VCaP (cell line): Measurements from ENCODE around the gene MRPL37.
"Not testable (repeated sequence)": the region's sequence is repeated elsewhere in the genome, so short reads cannot be mapped to it uniquely, and the experiment has no call there.

Source experiments
- H3K27ac ChIP-seq: fragments of 450-650 bp; 2 replicates; pipeline ENCODE4 v1.5.1; 2017
- TF ChIP-seq, protein P1 (sequence below): fragments of 450-650 bp; conservative IDR thresholded peaks from 2 replicates; pipeline ENCODE4 v1.5.1; 2017; ENCODE audit warnings: mild to moderate bottlenecking, moderate library complexity

MRPL37 gene

GRCh38 chr1:54190526-54190925 lies 9.4 kb upstream of the MRPL37 start:
- TF ChIP-seq, protein P1, sequence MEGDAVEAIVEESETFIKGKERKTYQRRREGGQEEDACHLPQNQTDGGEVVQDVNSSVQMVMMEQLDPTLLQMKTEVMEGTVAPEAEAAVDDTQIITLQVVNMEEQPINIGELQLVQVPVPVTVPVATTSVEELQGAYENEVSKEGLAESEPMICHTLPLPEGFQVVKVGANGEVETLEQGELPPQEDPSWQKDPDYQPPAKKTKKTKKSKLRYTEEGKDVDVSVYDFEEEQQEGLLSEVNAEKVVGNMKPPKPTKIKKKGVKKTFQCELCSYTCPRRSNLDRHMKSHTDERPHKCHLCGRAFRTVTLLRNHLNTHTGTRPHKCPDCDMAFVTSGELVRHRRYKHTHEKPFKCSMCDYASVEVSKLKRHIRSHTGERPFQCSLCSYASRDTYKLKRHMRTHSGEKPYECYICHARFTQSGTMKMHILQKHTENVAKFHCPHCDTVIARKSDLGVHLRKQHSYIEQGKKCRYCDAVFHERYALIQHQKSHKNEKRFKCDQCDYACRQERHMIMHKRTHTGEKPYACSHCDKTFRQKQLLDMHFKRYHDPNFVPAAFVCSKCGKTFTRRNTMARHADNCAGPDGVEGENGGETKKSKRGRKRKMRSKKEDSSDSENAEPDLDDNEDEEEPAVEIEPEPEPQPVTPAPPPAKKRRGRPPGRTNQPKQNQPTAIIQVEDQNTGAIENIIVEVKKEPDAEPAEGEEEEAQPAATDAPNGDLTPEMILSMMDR: no peak
- H3K27ac ChIP-seq: no peak overlapping the region

- no peak overlapping the region for H3K27ac ChIP-seq
- TF ChIP-seq, protein P1: no peak
These were observed 8.4 kb upstream of the MRPL37 start for GRCh38 chr1:54191525-54191924.

- no peak overlapping the region for H3K27ac ChIP-seq
- TF ChIP-seq, protein P1: no peak
These were observed 6.5 kb upstream of the MRPL37 start for GRCh38 chr1:54193453-54193852.

GRCh38 chr1:54199151-54199764 lies 709 bp upstream of the MRPL37 start:
- TF ChIP-seq, protein P1: no peak
- H3K27ac ChIP-seq: peak overlapping the region; percentile 80

- TF ChIP-seq, protein P1: no peak
- H3K27ac ChIP-seq: peak overlapping the region; percentile 80
These were observed 591 bp downstream of the MRPL37 start for GRCh38 chr1:54200519-54200997.

- no peak overlapping the region for H3K27ac ChIP-seq
- TF ChIP-seq, protein P1: no peak
These were observed 4.2 kb downstream of the MRPL37 start for GRCh38 chr1:54204199-54204598.

- no peak overlapping the region for H3K27ac ChIP-seq
- TF ChIP-seq, protein P1: no peak
These were observed 7.3 kb downstream of the MRPL37 start for GRCh38 chr1:54207287-54207686.

GRCh38 chr1:54207896-54208295 lies 7.9 kb downstream of the MRPL37 start:
- not testable (repeated sequence) for H3K27ac ChIP-seq
